WTC11 (cell line): ENCODE results near the gene TXNDC2.

Source experiments
- AFF4 ChIP-seq: sonication (generic); formaldehyde crosslinking; IDR thresholded peaks from 2 replicates; pipeline ENCODE4 v1.8.1; 2023; ENCODE audit warnings: mild to moderate bottlenecking, missing genetic modification reagents, borderline replicate concordance
- JUN ChIP-seq: sonication (generic); formaldehyde crosslinking; IDR thresholded peaks from 2 replicates; pipeline ENCODE4 v1.8.0; 2023; ENCODE audit warnings: mild to moderate bottlenecking, missing genetic modification reagents
- TCF7 ChIP-seq: sonication (generic); formaldehyde crosslinking; IDR thresholded peaks from 2 replicates; pipeline ENCODE4 v1.8.0; 2022; ENCODE audit warnings: mild to moderate bottlenecking, low read depth, missing genetic modification reagents, moderate library complexity
- TF ChIP-seq, protein P1 (sequence below): fragments of 200-600 bp; IDR thresholded peaks from 2 replicates; pipeline ENCODE4 v1.8.0; 2022; ENCODE audit warnings: antibody characterized with exemption
- TF ChIP-seq, protein P2 (sequence below): sonication (generic); formaldehyde crosslinking; IDR thresholded peaks from 2 replicates; pipeline ENCODE4 v1.8.1; 2023; ENCODE audit warnings: mild to moderate bottlenecking, missing genetic modification reagents, moderate library complexity

DNA sequence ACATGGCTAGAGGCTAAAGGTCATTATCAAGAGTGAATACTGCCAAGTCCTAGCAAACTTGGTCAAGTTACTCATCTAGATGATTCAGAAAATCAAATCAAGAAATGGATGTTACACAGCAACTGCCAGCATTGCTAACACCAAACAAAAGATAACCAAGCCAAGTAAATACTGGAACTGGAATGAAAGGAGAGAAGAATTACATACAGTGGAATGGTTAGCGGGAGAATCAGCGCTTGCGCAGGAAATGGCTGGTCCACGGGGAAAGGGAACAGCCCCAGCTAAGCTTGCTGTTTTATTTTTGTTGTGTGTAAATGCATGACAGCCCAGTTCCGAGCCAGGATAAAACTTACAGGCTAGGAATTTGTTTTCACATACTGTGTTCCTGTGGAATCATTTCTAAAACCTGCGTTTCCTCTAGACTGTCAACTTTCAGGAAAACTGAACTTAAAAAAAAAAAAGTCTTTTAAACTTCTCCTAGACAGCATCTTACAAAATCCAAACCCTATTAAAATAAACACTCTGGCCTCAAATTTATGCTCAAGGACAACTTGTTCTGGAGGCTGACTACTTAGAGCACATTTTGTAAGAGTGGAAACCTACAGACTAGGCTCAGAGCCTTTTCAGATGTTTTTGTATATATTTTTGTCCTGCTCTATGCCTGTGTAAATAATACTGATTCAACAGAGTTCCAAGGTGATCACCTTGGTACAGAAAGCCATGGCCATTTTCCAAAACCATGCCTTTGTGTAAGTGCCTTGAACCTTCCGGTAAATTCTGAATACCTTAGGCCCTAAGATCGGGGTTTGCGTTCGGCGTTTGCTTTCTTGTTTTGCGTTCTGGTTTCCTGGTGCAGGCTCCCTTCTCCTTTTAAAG, 30.7 kb upstream of the TXNDC2 start:
- TF ChIP-seq AFF4: no peak
- TF ChIP-seq, protein P1, sequence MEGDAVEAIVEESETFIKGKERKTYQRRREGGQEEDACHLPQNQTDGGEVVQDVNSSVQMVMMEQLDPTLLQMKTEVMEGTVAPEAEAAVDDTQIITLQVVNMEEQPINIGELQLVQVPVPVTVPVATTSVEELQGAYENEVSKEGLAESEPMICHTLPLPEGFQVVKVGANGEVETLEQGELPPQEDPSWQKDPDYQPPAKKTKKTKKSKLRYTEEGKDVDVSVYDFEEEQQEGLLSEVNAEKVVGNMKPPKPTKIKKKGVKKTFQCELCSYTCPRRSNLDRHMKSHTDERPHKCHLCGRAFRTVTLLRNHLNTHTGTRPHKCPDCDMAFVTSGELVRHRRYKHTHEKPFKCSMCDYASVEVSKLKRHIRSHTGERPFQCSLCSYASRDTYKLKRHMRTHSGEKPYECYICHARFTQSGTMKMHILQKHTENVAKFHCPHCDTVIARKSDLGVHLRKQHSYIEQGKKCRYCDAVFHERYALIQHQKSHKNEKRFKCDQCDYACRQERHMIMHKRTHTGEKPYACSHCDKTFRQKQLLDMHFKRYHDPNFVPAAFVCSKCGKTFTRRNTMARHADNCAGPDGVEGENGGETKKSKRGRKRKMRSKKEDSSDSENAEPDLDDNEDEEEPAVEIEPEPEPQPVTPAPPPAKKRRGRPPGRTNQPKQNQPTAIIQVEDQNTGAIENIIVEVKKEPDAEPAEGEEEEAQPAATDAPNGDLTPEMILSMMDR: no peak
- TF ChIP-seq TCF7 (CRISPR knock-in tag): no peak
- TF ChIP-seq, protein P2, sequence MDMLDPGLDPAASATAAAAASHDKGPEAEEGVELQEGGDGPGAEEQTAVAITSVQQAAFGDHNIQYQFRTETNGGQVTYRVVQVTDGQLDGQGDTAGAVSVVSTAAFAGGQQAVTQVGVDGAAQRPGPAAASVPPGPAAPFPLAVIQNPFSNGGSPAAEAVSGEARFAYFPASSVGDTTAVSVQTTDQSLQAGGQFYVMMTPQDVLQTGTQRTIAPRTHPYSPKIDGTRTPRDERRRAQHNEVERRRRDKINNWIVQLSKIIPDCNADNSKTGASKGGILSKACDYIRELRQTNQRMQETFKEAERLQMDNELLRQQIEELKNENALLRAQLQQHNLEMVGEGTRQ: no peak
- no peak for TF ChIP-seq JUN (CRISPR knock-in tag)
